ENCODE measurements around the gene REEP5. TPM values are rescaled to one million over a fixed set of nuclear protein-coding genes. Genes with fewer than 3 reads are reported as not detected.
A peak's percentile ranks its signal among the peaks of the same experiment; 100 is the strongest.

Gene REEP5
- total RNA-seq (100 to 1,000 TPM; 103 to 121 TPM), polyA plus RNA-seq (ENCODE audit: insufficient read length in 6 of 6) (10 to 100 TPM; 64.8 to 73.9 (median 70.1) TPM)
- long read RNA-seq, donor 1, transcript REEP5-202 (5 exons, 3,326 nt): major isoform, 55 of 60 reads
- long read RNA-seq, donor 1, partial matches to known transcripts: 5 of 60 reads
- long read RNA-seq, donor 1, other reads (novel, unspliced or antisense): 0 of 60 reads
- long read RNA-seq, donor 2, transcript REEP5-202 (5 exons, 3,326 nt): major isoform, 52 of 52 reads
- long read RNA-seq, donor 2, partial matches to known transcripts: 0 of 52 reads
- long read RNA-seq, donor 2, other reads (novel, unspliced or antisense): 0 of 52 reads
- long read RNA-seq, donor 3, transcript REEP5-202 (5 exons, 3,326 nt): major isoform, 41 of 51 reads
- long read RNA-seq, donor 3, partial matches to known transcripts: 9 of 51 reads
- long read RNA-seq, donor 3, other reads (novel, unspliced or antisense): 0 of 51 reads
- long read RNA-seq, donor 4, transcript REEP5-202 (5 exons, 3,326 nt): major isoform, 126 of 135 reads
- long read RNA-seq, donor 4, partial matches to known transcripts: 3 of 135 reads
- long read RNA-seq, donor 4, other reads (novel, unspliced or antisense): 5 of 135 reads
- long read RNA-seq, donor 5, transcript REEP5-202 (5 exons, 3,326 nt): major isoform, 40 of 46 reads
- long read RNA-seq, donor 5, partial matches to known transcripts: 6 of 46 reads
- long read RNA-seq, donor 5, other reads (novel, unspliced or antisense): 0 of 46 reads
- long read RNA-seq, donor 6, transcript REEP5-202 (5 exons, 3,326 nt): major isoform, 45 of 45 reads
- long read RNA-seq, donor 6, partial matches to known transcripts: 0 of 45 reads
- long read RNA-seq, donor 6, other reads (novel, unspliced or antisense): 0 of 45 reads
- long read RNA-seq, donor 7, transcript REEP5-202 (5 exons, 3,326 nt): major isoform, 25 of 25 reads
- long read RNA-seq, donor 7, partial matches to known transcripts: 0 of 25 reads
- long read RNA-seq, donor 7, other reads (novel, unspliced or antisense): 0 of 25 reads
- long read RNA-seq, donor 8, transcript REEP5-202 (5 exons, 3,326 nt): major isoform, 34 of 48 reads
- long read RNA-seq, donor 8, partial matches to known transcripts: 14 of 48 reads
- long read RNA-seq, donor 8, other reads (novel, unspliced or antisense): 0 of 48 reads
- long read RNA-seq, donor 9: 0 reads
- long read RNA-seq, donor 10, transcript REEP5-202 (5 exons, 3,326 nt): major isoform, 190 of 201 reads
- long read RNA-seq, donor 10, partial matches to known transcripts: 5 of 201 reads
- long read RNA-seq, donor 10, other reads (novel, unspliced or antisense): 5 of 201 reads
- long read RNA-seq, donor 11, transcript REEP5-202 (5 exons, 3,326 nt): major isoform, 101 of 106 reads
- long read RNA-seq, donor 11, partial matches to known transcripts: 5 of 106 reads
- long read RNA-seq, donor 11, other reads (novel, unspliced or antisense): 0 of 106 reads
- long read RNA-seq, donor 12, transcript REEP5-202 (5 exons, 3,326 nt): major isoform, 32 of 32 reads
- long read RNA-seq, donor 12, partial matches to known transcripts: 0 of 32 reads
- long read RNA-seq, donor 12, other reads (novel, unspliced or antisense): 0 of 32 reads

DNA sequence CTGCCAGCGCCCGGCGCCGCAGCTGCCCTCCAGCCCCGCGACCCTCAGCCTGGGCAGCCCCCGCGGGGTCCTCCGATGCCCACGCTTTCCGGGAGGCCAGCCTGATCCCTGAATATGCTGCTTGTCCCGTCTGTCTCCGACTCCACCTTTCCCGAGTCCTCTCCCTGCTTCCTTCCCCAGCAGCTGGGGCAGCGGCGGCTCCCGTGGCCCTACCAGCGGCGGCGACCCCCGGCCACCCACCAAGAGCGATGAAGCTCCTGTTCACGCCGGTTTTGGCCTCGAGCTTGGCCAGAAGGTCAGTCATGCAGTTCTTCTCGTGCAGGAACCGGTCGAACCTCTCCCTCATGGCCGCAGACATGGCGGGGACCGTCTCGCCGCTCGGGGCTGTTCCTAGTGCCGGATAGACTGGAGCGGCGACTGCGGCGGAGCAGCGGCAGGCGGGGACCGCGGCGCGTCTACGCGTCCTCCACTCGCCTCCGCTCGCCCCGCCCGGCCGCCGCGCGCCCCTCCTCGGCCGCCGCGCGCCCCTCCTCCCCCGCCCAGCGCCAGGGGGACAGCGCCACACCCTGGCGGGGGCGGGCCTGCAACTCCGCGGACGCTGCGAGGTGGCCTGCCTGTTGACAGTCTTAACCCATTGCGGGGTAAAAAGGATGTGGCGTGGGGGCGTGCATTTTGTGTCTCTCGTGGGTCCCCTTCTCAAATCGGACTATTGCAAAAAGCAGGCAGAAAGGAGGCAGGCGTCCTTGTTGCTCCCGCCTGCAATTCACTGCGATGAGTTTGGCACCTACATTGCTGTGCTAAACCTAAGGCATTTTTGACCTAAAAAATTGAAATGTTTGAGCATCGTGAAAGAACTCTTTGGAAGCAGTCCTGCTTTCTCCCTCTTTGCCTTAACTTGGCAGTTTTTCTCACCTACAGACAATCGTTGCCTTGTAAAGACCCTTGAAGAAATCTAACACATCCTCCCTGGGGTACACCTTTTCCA, at the start of gene REEP5:
Gene REEP5 (minus strand): TSS at position 395 of the 985 bp plus-strand sequence. CDS start 37 bp downstream, at position 358.
- DNase-seq: peak; percentile 88 to 97 (median 90)
- Histone ChIP-seq H3K27me3 (no peaks in the 10 kb centered on the region), H3K4me3 (peak within 1 kb of the TSS; percentile 87 to 93), H3K27ac (peak within 1 kb of the TSS; percentile 97 to 99), H3K4me1 (peaks cover 5 to 59% of the 10 kb centered on the region in 2 donors), H3K9me3 (no peaks in the 10 kb centered on the region), H3K36me3 (peaks cover 0 to 21% of the 10 kb centered on the region in 2 donors)
- intact Hi-C loops (cut with DNase I): no loop called here
- TF ChIP-seq, protein P1, sequence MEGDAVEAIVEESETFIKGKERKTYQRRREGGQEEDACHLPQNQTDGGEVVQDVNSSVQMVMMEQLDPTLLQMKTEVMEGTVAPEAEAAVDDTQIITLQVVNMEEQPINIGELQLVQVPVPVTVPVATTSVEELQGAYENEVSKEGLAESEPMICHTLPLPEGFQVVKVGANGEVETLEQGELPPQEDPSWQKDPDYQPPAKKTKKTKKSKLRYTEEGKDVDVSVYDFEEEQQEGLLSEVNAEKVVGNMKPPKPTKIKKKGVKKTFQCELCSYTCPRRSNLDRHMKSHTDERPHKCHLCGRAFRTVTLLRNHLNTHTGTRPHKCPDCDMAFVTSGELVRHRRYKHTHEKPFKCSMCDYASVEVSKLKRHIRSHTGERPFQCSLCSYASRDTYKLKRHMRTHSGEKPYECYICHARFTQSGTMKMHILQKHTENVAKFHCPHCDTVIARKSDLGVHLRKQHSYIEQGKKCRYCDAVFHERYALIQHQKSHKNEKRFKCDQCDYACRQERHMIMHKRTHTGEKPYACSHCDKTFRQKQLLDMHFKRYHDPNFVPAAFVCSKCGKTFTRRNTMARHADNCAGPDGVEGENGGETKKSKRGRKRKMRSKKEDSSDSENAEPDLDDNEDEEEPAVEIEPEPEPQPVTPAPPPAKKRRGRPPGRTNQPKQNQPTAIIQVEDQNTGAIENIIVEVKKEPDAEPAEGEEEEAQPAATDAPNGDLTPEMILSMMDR (IDR thresholded peaks at IDR 0.05): peak; percentile 76 to 78
- peak; percentile 93 for ATAC-seq

DNA sequence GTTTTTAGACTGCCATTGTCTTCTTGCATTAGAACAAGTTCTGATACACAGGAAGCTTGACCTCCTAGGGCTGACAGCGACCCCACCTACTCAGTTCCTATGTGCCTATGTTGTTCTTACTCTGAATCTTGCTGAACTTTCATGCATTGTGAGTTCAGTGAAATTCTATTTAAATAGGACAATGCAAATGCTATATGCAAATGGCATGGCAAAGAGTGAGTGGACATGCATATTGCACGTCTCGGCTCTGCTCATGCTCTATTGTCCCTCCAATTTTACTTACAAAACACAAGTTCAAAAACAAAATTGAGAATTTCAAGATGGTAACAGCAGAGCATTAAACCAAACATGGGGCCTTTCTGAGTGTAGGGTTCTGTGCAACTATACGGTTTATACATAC, 49.2 kb upstream of the REEP5 start:
- H3K36me3 ChIP-seq: no peaks in the 10 kb centered on the region
- no peak for DNase-seq
- H3K4me3 ChIP-seq: no peak overlapping the region
- H3K27me3 ChIP-seq: no peaks in the 10 kb centered on the region
- intact Hi-C loops (cut with DNase I): no loop called here
- TF ChIP-seq, protein P1 (IDR thresholded peaks at IDR 0.05): no peak
- H3K4me1 ChIP-seq: peaks cover 3 to 6% of the 10 kb centered on the region in 2 donors
- no peaks in the 10 kb centered on the region for H3K9me3 ChIP-seq
- no peak for ATAC-seq
- no peak overlapping the region for H3K27ac ChIP-seq

DNA sequence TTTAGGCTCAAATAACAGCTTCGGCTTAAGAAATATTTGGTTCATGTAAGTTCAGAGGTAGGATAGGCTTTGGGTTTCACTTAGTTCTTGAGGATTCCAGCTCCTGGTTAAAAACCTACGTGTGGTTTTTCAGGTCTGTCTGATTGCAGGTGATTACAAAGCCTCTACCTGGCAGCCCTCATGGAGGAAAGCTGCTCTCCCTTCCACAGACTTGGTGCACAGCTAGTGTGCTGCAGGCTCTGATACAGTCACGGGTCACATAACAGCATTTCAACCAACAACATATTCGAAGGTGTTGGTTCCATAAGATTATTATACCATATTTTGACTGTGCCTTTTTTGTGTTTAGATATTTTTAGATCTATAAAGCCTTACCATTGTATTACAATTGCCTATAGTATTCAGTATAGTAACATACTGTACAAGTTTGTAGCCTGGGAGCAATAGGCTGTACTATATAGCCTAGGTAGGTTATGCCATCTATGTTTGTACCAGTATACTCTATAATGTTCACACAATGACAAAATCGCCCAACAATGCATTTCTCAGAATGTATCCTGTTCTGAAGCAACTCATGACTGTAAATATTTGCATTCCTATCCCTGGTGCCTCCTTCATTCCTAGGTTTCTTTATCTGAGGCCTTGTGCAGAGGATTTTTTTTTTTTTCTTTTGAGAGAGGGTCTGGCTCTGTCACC, 46.5 kb upstream of the REEP5 start:
- Histone ChIP-seq H3K36me3 (no peaks in the 10 kb centered on the region), H3K4me1 (peaks cover 0 to 3% of the 10 kb centered on the region in 2 donors), H3K27me3 (no peaks in the 10 kb centered on the region), H3K9me3 (no peaks in the 10 kb centered on the region), H3K4me3 (no peak overlapping the region), H3K27ac (no peak overlapping the region)
- DNase-seq (no peak), ATAC-seq (peak; percentile 67)
- TF ChIP-seq, protein P1 (IDR thresholded peaks at IDR 0.05): no peak
- intact Hi-C loops (cut with DNase I): no loop called here

Data from left lung (tissue), 14 donors.